OCI-LY1 (cell line): Measurements from ENCODE around the gene AFF2.

Experiments
- EZH2 ChIP-seq: fragments of 200-600 bp; sonication (generic), shearing (Covaris generic); IDR thresholded peaks from 2 replicates; pipeline ENCODE4 v1.8.0; 2017; ENCODE audit warnings: borderline replicate concordance, mixed run types, mild to moderate bottlenecking, antibody characterized with exemption, low read length, moderate library complexity, mixed read lengths
- TF ChIP-seq, protein P1 (sequence below): fragments of 200-600 bp; sonication (generic), shearing (Covaris generic); IDR thresholded peaks from 2 replicates; pipeline ENCODE4 v1.5.1; 2017; ENCODE audit warnings: mild to moderate bottlenecking, antibody characterized with exemption, low read length, moderate library complexity, mixed read lengths

GRCh38 chrX:148588649-148589310, 88.4 kb downstream of the AFF2 start:
- TF ChIP-seq EZH2: no peak
- TF ChIP-seq, protein P1, sequence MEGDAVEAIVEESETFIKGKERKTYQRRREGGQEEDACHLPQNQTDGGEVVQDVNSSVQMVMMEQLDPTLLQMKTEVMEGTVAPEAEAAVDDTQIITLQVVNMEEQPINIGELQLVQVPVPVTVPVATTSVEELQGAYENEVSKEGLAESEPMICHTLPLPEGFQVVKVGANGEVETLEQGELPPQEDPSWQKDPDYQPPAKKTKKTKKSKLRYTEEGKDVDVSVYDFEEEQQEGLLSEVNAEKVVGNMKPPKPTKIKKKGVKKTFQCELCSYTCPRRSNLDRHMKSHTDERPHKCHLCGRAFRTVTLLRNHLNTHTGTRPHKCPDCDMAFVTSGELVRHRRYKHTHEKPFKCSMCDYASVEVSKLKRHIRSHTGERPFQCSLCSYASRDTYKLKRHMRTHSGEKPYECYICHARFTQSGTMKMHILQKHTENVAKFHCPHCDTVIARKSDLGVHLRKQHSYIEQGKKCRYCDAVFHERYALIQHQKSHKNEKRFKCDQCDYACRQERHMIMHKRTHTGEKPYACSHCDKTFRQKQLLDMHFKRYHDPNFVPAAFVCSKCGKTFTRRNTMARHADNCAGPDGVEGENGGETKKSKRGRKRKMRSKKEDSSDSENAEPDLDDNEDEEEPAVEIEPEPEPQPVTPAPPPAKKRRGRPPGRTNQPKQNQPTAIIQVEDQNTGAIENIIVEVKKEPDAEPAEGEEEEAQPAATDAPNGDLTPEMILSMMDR: peak; percentile 37; the same call in 1 of the 2 replicates
